Suprapubic skin (tissue), 4 donors: ENCODE measurements around the gene PPM1M. TPM values are rescaled to one million over a fixed set of nuclear protein-coding genes. Genes with fewer than 3 reads are reported as not detected.
A peak's percentile ranks its signal among the peaks of the same experiment; 100 is the strongest.

Source experiments
- DNase-seq, 2 donors: peaks; one replicate each; pipeline ENCODE4 v3.0.0-alpha.2; 2019; ENCODE audit warnings: low spot score in 2 of 2
- H3K27ac ChIP-seq: fragments of 200-600 bp; sonication (generic); one replicate; pipeline ENCODE4 v1.5.1; 2019
- H3K27me3 ChIP-seq: fragments of 200-600 bp; sonication (generic); one replicate; pipeline ENCODE4 v1.5.1; 2019
- H3K36me3 ChIP-seq: fragments of 200-600 bp; sonication (generic); one replicate; pipeline ENCODE4 v1.5.1; 2019
- H3K4me1 ChIP-seq: fragments of 200-600 bp; sonication (generic); one replicate; pipeline ENCODE4 v1.5.1; 2019
- H3K4me3 ChIP-seq: fragments of 200-600 bp; sonication (generic); one replicate; pipeline ENCODE4 v1.5.1; 2019; ENCODE audit warnings: mild to moderate bottlenecking
- H3K9me3 ChIP-seq: fragments of 200-600 bp; sonication (generic); one replicate; pipeline ENCODE4 v1.5.1; 2019
- CTCF ChIP-seq, 2 donors: fragments of 200-600 bp in 1 of 2; fragments of 450-650 bp in 1 of 2; sonication (generic) in 1 of 2; IDR thresholded peaks; one replicate each; pipeline ENCODE4 v1.5.1; 2016 to 2019; ENCODE audit warnings: antibody characterized with exemption in 2 of 2, mild to moderate bottlenecking in 1 of 2, moderate library complexity in 1 of 2
- EP300 ChIP-seq: sonication (generic); formaldehyde crosslinking; IDR thresholded peaks from one replicate; pipeline ENCODE4 v1.6.1; 2017; ENCODE audit warnings: antibody characterized with exemption
- POLR2A ChIP-seq, 2 donors: fragments of 450-650 bp; IDR thresholded peaks; one replicate each; pipeline ENCODE4 v1.6.1; 2017; ENCODE audit warnings: antibody characterized with exemption in 2 of 2, mild to moderate bottlenecking in 2 of 2, moderate library complexity in 2 of 2
- POLR2AphosphoS5 ChIP-seq, 3 donors: sonication (generic); formaldehyde crosslinking; IDR thresholded peaks; one replicate each; pipeline ENCODE4 v1.6.1; 2017; ENCODE audit warnings: antibody characterized with exemption in 3 of 3
- WGBS: methylation state at CpG from one replicate; pipeline ENCODE4 v1.1.5; 2018; 5-methylcytosine and 5-hydroxymethylcytosine counted together
- total RNA-seq, 4 donors: library from RNA; depleted of rRNA; stranded (reverse); fragments of >200 nt; gene quantifications; one replicate each; pipeline ENCODE4 v1.1.0, GENCODE V29; 2016

The PPM1M gene
- total RNA-seq, 4 donors from 2014 or later: 10.0 to 17.5 (median 11.3) TPM

DNA sequence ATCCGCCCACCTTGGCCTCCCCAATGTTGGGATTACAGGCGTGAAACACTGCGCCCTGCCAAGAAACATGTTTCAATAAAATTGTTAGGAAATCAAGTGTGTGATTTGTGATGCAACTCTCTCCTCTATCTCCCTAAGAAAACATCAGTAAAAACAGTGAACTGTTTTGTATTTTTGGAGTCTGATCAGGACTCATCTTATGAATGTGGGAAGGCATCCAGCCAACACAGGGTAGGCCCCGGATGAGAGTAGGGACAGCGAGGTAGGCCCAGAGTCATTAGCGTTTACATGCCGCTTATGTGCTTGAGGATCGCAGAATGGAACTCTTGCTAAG, 41.2 kb downstream of the PPM1M start:
- no peaks in the 10 kb centered on the region for H3K9me3 ChIP-seq
- H3K27me3 ChIP-seq: no peaks in the 10 kb centered on the region
- WGBS: 54% methylated on average over 8 of the region's 8 CpGs
- peaks cover 19% of the 10 kb centered on the region for H3K36me3 ChIP-seq
- no peak for DNase-seq
- peak overlapping the region; percentile 84 for H3K4me3 ChIP-seq
- H3K4me1 ChIP-seq: peaks cover 24% of the 10 kb centered on the region
- TF ChIP-seq POLR2A (IDR thresholded peaks at IDR 0.05) (no peak), CTCF (IDR thresholded peaks at IDR 0.05) (no peak), POLR2AphosphoS5 (IDR thresholded peaks at IDR 0.05) (no peak), EP300 (no peak)
- peak overlapping the region; percentile 99 for H3K27ac ChIP-seq

- Histone ChIP-seq H3K9me3 (no peaks in the 10 kb centered on the region), H3K27me3 (no peaks in the 10 kb centered on the region), H3K36me3 (peaks cover 33% of the 10 kb centered on the region), H3K4me3 (peak overlapping the region; percentile 84), H3K4me1 (peaks cover 24% of the 10 kb centered on the region), H3K27ac (no peak overlapping the region)
- WGBS: 94% methylated on average over 5 of the region's 6 CpGs
- peak; percentile 57 to 59 for DNase-seq
- TF ChIP-seq POLR2A (IDR thresholded peaks at IDR 0.05): no peak
- no peak for TF ChIP-seq CTCF (IDR thresholded peaks at IDR 0.05)
- no peak for TF ChIP-seq POLR2AphosphoS5 (IDR thresholded peaks at IDR 0.05)
- no peak for TF ChIP-seq EP300
Observed at GRCh38 chr3:52288674-52289073, 43.1 kb downstream of the PPM1M start.

DNA sequence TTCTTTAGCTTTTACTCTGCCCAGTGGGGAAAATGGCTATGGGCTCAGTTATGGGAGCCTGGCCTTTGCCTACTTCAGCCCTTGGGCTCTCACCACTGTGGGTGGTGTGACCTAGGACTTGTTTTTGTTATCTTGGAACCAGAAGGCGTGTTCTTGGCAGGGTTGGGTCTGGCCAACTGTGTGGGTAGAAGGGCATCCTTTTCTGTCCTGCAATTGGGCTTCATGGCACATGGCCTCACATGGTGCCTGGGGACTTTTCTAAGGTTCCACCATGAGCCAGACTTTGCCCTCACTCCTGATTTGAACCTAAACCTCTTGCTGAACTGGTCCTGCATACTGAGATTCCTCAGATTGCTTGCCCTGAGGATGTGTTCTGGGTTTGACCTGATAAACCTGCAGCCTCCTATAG, 43.8 kb downstream of the PPM1M start:
- Histone ChIP-seq H3K9me3 (no peaks in the 10 kb centered on the region), H3K27me3 (no peaks in the 10 kb centered on the region), H3K27ac (no peak overlapping the region), H3K36me3 (peaks cover 31% of the 10 kb centered on the region), H3K4me3 (no peak overlapping the region), H3K4me1 (peaks cover 24% of the 10 kb centered on the region)
- DNase-seq: peak in 1 of 2 donors; percentile 31
- WGBS: 100% methylated on average over 1 of the region's 1 CpG
- TF ChIP-seq POLR2AphosphoS5 (IDR thresholded peaks at IDR 0.05): no peak
- TF ChIP-seq CTCF (IDR thresholded peaks at IDR 0.05): no peak
- no peak for TF ChIP-seq POLR2A (IDR thresholded peaks at IDR 0.05)
- no peak for TF ChIP-seq EP300

DNA sequence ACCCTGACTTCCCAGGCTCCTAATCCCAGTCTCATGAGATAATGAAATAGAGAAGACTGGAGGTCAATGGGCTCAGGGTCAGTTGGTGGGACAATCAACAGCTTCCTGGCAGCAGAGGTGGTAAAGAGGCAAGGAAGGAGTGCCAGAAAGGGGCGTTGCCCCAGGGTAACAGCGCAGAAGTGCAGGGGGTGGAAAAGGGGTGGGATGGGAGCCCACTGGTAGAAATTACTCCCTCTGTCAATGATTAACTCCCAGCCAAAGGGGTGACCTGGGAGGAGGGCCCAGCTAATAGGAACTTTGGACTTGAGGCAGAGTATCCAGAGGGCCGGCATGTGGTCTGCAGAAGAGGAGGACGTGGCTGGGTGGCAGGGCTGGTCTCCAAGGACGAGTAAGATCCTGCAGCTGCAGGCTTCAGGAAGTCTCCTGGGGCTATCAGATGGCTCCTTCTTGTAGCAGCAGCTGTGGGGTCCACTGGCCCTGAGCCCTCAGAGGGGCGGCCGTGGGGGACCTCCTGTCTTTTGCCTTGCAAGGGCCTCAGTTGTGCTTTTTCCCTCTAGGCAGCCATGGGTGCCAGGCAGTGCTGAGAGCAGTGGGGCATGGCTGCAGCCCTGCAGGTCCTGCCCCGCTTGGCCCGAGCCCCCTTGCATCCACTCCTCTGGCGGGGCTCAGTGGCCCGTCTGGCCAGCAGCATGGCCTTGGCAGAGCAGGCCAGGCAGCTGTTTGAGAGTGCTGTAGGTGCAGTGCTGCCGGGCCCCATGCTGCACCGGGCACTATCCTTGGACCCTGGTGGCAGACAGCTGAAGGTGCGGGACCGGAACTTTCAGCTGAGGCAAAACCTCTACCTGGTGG, 44.4 kb downstream of the PPM1M start:
- peak in 1 of 2 donors; percentile 62 for DNase-seq
- peaks cover 24% of the 10 kb centered on the region for H3K4me1 ChIP-seq
- peaks cover 34% of the 10 kb centered on the region for H3K36me3 ChIP-seq
- H3K9me3 ChIP-seq: no peaks in the 10 kb centered on the region
- H3K4me3 ChIP-seq: no peak overlapping the region
- TF ChIP-seq POLR2AphosphoS5 (IDR thresholded peaks at IDR 0.05) (no peak), EP300 (no peak), CTCF (IDR thresholded peaks at IDR 0.05) (no peak), POLR2A (IDR thresholded peaks at IDR 0.05) (no peak)
- no peak overlapping the region for H3K27ac ChIP-seq
- H3K27me3 ChIP-seq: no peaks in the 10 kb centered on the region
- WGBS: 82% methylated on average over 4 of the region's 15 CpGs

GRCh38 chr3:52290596-52291507, 45.3 kb downstream of the PPM1M start:
- DNase-seq: peak in 1 of 2 donors; percentile 55
- H3K4me1 ChIP-seq: peaks cover 24% of the 10 kb centered on the region
- no peaks in the 10 kb centered on the region for H3K9me3 ChIP-seq
- peaks cover 34% of the 10 kb centered on the region for H3K36me3 ChIP-seq
- WGBS: 87% methylated on average over 9 of the region's 23 CpGs
- no peak for TF ChIP-seq POLR2AphosphoS5 (IDR thresholded peaks at IDR 0.05)
- TF ChIP-seq POLR2A (IDR thresholded peaks at IDR 0.05): no peak
- TF ChIP-seq CTCF (IDR thresholded peaks at IDR 0.05): no peak
- no peak for TF ChIP-seq EP300
- H3K27ac ChIP-seq: no peak overlapping the region
- H3K27me3 ChIP-seq: no peaks in the 10 kb centered on the region
- no peak overlapping the region for H3K4me3 ChIP-seq
